ENCODE measurements around the gene PADI3.

Gene PADI3

DNA sequence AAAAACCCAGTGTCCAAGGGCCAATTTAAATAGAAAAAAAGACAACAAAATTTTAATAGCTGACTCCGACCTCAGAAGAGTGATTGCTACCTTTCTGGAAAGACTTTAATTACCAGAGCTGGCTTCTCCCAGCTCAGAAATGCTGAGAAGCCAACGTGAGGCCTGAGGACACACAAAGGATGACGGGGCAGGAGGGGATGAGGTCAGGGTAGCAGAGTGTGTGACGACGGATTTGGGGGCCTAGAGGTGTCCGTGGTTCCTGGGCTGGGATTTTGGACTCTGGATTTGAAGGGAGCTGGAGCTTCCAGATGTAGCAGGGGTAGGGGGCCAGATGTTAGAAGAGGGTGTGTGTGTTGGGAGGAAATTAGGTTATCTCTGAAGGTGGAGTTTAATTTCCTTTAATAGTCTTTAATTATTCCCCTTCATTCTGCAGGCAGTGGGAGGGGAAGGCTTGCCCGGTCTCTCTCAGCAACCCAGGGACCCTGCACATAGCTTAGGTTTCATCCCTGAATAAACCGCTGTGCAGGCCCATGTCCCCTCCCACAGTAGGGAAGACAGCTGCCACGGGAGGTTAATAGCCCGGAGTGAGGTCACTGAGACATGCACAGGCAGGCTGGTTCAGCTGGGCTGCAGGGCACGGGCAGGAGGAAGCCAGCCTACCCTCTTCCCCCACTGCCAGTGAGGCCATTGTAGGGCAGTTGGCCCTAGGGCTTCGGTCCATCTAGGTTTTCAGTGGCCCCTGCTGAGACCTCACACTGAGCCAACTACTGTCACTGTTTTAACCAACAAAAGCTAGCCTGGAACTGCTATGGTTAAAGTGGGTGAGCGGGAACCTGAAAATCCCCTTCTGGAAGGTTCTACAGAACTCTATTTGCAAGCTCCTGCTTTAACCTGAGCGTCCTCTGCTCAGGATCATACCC is 3.8 kb upstream of the PADI3 start:
- no peak for DNase-seq

DNA sequence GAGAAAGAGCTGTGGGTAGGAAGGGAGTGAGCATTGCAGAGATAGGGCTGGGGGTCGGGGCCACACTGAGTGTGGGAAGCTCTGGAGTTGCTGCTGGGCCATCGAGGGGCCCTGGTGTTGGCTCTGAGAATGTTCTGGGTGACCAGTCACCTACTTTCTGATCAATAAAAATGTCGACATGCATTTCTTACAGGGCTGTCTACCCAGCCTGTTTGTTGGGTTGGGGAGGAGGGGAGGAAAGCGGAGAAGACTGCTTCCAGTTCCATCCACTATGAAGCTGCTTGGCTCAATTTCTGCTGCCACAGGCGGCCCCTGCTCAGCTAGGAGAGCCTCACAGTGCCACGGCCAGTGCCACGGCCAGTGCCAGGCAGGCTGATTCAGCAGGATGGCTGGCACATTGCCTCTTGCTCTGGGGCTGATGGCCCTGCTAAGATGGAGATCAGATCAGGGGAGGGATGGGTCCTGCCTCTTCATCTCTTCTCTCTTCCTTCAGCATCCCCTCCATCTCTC is 3.0 kb upstream of the PADI3 start:
- no peak for DNase-seq

DNA sequence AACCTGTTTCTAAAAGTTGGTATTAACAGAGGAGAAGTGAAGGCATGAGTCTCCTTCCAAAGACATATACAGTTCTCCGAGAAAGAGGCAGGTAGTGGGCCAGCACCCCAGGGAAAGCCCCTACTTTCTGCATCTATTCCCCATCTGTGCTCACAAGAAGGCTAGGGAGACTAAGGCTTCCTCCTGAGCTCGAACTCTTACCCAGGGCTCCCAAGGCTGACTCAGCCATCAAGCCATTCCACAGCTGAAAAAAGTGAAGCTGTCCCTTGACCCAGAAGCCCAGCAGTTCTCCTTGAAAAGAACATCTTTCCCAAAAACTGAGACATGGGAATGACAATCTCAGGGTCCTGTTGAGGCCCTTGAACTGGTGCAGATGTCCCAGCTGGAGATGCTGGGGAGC is 1.9 kb upstream of the PADI3 start:
- no peak for DNase-seq

DNA sequence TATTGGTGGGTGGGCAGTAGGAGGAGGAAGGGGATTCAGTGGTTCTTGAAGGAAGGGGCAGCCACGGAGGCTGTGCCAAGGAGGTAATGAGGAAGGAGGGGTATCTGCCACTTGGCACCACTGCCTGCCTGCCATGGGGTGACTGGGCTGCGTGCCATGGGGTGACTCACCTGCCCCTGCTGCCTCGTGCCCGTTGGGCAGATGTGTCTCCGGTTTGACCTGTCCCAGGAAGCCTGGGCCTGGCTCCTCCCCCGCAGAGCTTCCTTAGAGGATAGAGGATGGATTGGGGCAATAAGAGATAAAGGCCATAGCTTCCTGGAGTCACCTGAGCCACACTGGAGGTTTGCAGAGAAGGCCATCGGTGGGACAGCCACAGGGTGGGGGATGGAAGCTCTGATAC is 1.7 kb downstream of the PADI3 start:
- no peak for DNase-seq

DNA sequence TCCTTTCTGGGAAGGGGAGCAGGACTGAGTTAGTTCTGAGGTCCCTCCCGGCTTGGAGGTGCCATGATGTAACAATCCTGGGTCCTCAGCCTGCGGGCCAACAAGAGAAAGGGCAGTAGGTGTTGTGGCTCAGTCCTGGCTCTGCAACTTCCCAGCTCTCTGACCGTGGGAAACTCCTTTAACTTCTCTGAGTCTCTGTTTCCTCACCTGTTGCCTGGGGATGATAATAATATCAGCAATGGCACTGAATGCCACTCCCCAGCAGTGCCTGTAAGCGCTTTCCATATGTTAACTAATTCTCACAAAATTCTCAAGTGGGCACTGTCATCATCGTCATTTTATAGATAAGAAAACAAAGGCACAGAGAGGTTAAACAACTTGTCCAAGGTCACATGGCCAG is 2.3 kb downstream of the PADI3 start:
- no peak for DNase-seq

DNA sequence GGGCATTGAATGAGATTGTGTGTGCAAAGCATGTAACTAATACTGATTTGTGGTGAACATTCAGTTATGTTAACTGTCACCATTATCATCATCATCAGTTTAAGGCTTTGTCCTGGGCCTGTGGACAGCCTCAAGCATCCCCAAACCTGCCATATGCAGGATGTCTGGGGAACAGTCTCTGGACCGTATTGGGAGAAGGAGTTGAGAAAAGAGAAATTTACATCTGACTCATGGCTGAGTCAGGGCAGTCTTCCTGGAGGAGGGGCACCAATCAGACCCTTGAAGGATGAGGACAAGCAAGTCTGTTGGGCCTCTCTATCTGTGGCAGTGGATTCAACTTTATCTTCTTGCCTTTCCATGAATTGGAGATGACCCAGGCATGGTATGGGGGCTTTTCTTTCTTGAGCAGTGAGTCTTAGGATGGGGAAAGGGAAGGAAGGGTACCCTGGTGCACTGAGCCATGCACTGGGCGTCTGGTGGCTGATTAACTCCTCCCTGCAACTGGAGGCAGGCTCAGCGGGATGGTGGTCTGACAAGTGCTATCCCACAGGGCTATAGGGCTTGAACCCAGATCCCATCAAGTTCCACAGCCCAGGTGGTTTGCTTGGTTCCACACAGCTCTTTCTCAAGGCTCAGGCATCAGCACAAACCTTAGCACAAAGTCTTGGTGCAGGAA is 2.9 kb downstream of the PADI3 start:
- no peak for DNase-seq

DNA sequence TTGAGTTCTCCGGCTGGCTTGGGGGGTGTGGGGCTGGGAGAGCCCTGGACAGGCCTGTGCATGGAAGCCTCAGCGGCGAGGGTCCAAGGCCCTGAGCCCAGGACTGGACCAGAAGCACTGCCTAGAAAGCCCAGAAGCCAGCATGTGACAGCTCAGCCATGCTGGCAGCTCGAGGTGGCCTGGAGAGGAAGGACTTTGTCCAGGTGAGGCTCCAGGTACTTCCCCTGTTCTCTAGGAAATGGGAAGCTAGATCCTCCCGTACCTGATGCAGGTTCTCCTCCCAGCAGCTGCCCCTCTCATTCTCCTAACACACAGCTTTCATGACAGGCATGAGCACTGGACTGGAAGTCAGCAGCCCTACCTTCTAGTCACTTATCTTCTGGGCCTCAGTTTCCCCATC is 6.4 kb downstream of the PADI3 start:
- no peak for DNase-seq

DNA sequence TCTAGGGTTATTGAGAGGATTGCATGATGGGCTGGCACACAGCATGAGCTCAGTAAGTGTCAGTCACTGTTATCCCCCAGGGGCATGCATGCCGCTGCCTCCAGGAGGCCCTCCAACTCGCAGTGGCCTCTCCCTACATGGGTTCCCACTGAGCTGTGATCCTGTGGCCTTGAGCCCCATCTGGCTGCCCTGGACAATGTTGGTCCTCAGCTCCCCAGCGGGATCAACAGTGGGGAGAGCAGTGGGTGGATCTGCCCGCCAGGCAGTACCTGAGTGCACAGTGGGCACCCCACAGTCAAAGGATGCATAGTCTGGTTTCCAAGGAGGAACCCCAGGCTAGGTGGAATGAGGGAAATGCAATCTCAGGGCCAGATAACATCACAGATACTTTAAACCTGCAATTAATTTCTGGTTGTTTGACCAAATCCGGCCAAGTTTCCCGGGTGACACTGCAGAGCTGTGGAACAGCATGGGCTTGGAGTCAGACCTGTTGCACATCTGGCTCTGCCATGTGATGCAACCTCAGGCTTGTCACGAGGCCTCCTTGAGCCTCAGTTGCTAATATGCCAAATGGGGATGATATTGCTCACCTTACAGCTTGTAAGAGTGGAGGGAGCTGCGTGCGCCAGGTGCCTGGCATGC is 9.3 kb downstream of the PADI3 start:
- DNase-seq = no peak

DNA sequence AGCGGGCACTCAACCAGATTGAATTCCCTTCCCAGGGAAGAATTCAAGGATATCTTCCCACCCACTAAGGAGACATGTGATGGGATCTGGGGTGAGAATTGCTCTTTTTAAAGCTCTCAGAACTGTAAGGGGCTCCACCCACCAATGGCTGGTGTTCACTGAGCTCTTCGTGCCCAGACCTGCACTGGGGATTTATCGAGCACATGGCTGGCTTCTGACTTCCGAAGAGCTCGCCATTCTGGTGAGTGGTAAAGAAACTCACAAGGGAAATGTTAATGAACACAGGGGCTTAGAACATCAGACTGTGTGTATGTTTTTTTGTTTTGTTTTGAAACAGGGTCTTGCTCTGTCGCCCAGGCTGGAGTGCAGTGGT is 9.8 kb downstream of the PADI3 start:
- DNase-seq = no peak

DNA sequence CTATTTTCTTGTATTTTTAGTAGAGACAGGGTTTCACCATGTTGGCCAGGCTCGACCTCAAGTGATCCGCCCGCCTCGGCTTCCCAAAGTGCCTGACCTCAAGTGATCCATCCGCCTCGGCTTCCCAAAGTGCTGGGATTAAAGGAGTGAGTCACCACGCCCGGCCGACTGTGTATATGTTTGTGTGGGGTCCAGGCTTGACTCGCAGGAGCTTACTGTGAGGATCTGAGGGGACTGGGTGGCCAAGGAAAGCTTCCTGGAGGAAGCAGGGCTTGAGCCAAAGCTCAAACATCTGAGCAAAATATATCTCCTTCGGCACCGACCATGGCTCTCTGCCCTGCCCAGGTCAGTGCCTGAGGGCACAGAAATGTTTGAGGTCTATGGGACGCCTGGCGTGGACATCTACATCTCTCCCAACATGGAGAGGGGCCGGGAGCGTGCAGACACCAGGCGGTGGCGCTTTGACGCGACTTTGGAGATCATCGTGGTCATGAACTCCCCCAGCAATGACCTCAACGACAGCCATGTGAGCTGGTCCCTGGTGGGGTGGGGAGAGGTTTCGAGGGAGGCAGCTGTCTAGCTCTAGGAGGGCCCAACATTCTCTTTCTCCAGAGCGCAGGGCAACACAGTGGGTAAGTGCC is 10.5 kb downstream of the PADI3 start:
- no peak for DNase-seq

DNA sequence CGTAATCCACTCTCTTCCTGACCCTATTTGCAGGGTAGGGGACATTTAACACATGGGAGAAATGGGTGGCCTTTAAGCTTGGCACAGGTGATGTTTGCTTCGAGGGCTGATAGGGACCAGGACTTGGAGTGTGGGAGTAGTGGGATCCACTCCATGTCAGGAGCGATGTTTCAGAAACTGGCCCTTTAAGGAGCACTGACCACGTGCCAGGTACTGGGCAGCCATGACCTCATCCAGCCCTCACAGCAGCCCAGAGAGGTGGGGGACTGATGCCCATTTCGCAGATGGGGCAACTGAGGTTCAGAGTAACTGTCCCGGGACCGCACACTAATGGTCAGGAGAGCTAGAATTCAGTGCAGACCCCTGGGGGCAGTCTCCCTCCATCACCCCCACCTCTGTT is 11.4 kb downstream of the PADI3 start:
- no peak for DNase-seq

DNA sequence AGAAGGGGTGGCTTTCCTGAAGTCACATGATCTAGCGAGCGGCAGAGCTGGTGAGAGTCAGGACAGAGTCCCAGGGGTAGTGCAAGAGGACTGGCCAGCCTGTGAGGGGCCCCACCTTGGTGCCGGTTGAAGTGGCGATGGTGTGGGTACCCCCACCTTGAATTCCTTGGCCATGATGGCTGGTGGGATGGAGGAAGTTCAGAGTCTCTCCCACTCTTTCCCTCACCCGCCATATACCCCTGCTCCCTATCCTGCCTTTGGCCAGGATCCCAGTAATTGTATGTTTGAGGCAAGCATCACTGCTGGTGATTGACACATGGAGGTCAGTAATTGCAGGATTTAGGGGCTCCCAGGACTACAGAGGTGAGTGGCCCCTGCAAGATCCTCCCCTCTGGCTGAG is 11.8 kb downstream of the PADI3 start:
- DNase-seq = no peak

DNA sequence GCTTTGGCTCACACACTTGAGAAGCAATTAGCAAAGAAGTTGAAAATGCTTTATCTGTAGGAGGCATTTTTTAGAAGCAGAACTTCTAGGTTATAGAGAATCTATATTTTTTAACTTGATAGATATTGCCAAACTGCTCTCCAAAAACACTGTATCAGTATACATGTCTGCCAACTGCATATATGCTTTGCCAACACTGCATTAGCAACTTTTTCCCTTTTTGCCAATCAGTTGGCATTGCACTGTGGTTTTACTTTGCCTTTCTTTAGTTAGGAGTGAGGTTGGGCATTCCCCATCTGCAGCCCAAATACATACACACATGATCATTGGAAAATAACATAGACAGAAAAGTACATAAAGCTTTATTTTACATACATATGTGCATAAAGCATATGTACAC is 15.0 kb downstream of the PADI3 start:
- no peak for DNase-seq

DNA sequence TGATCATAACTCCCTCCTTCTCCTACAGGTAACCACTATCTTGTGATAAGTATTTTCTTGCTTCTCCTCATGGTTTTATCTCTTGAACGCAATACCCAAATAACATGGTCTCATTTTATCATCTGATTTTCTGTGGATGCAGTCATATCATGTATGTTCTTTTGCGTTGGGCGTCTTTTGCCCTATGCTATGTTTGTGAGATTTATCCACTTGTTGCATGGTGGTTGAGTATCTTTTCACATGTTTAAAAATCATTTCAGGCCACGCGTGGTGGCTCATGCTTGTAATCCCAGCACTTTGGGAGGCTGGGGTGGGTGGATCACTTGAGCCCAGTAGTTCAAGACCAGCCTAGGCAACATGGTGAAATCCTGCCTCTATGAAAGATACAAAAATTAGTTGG is 15.6 kb downstream of the PADI3 start:
- DNase-seq = no peak

DNA sequence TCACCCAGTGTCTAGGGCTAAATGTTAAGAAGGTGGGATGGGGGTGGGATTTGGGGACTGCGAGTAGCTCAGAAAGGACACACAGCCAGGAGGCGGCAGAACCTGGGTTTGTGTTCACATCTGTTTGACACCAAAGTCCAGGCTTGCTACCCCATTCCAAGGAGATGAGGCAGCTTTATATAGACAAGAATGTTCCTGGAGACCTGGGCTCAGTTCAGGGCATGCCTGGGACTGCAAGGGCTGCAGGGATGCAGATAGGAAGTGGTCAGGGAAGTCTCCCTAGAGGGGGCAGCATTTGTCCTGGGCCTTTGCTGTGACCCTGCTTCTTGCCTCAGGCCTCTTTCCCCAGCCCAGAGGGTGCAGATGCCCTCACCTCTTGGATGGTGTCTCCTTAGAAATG is 16.3 kb downstream of the PADI3 start:
- no peak for DNase-seq

DNA sequence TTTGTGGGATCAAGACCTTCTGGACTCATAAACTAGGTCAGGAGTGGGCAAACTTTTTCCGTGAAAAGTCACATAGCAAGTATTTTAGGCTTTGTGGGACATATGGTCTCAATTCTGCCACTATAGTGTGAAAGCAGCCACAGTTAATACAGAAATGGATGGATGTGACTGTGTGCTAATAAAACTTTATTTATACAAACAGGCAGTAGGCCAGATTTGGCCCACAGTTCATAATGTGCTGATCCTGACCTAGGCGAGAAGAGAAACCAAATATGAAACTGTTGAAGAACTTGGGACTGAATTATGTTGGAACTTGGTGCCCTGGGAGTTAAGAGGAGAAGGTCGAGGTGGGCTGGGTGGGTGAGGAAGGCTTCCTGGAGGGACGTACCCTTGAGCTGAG is 17.1 kb downstream of the PADI3 start:
- no peak for DNase-seq

DNA sequence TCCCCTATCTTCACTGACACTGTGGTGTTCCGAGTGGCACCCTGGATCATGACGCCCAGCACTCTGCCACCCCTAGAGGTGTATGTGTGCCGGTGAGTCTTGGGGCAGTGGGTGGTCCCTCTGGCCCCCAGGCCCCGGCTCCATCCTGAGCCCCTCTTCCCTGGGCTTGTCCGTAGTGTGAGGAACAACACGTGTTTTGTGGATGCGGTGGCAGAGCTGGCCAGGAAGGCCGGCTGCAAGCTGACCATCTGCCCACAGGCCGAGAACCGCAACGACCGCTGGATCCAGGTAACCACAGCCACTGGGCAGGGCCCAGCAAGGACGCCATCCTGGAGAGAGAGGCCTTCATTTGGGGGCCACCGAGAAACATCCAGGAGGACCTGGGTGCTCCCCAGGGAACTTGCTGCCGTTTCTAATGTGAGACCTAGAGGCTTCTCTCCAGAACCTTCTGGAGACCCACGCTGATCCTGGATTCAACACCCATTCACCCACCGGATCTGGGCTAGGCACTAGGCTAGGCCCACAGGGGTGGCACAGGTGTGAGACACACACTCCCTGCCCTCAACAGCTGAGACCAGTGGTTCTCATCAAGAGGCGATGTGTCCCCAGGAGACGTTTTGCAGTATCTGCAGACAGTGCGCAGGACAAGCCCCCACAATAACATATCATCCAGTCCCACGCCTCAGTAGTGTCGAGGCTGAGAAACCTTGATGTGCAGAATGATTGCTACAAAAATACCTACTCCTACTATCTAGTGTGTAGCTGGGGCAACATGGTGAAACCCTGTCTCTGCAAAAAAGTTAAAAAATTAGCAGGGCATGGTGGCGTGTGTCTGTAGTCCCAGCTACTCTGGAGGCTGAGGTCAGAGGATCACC is 22.2 kb downstream of the PADI3 start:
- DNase-seq = no peak

DNA sequence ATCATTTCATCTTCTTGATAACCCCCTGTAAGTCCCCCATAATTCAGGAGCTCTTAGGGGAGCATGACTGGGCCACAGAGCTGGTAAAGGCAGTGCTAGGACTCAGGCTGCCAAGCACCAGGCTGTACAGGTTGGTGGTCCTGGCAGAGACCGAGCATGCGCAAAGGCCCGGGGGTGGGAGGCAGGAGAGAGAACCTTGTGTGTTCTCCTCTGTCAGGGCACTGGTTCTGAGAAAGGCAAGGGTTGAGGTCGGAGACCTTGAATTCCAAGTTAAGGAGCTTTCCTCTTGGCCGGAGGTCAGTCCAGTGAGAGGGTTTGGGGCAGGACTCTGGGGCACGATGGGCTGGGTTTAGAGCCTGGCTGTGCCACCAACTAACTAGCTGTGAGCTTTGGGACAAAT is 23.2 kb downstream of the PADI3 start:
- no peak for DNase-seq

DNA sequence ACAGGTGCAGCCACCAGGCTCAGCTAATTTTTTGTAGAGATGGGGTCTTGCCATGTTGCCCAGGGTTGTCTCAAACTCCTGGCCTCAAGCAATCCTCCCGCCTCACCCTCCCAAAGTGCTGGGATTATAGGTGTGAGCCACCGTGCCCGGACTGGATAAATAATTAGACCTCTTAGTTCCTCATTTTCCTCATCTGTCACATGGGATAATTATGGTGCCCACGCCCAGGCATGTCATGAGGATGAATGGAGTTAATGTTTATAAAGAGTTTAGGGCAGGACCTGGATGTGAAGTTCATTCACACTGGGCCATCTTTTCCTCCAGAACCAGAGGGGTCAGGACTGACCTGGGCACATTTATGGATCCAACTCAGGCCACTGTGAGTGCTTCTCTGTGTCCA is 23.7 kb downstream of the PADI3 start:
- DNase-seq = no peak

DNA sequence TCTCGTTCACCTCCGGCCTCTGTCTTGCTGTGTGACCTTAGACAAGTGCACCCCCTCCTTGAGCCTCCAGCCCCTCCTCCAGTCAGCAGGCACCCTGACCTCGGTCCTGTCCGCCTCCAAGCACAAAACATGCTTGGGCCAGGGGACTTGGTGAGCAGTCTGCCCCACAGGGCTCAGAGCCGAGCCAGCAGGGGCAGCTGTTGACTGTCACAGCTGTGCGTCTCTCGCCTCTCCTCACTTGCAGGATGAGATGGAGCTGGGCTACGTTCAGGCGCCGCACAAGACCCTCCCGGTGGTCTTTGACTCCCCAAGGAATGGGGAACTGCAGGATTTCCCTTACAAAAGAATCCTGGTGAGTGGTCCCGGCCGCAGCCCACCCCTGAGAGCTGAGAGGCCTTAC is 24.2 kb downstream of the PADI3 start:
- no peak for DNase-seq

DNA sequence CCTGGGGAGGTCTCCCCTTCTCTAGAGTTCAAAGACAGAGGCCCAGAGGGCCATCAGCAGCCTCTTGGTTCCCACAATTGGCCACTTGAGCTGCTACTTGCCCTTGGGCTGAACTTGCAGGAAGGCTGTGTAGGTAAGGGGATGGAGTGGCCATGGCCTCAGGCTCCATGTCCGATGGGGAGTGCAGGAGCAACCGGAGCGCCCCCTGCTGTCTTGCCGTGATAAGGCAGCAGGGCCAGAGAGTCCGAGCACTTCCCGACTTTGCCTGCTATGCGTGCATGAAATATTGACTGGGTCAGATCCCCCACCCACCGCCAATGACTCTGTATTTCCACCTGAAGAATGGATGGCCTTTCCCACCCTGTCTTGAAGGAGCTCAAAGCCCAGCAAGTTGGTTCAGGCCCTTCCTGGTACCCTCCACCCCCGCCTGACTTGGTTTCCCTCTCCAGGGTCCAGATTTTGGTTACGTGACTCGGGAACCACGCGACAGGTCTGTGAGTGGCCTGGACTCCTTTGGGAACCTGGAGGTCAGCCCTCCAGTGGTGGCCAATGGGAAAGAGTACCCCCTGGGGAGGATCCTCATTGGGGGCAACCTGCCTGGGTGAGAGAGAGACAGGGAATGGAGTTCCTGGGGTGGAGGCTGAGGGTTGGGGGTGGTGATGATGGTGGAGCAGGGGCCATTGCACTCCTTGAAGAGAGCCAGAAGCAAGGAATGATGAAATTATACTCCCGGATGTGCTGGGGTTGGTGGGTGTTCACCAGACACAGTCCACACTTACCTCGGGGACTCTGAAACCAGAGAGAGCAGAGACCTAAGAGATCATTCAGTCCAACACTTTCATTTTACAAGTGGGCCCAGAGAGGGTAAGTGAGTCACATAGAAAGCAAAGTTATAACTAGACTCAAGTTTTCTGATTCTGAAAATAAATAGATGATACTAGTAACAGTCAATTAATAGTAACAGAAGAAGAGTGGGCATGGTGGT is 25.6 kb downstream of the PADI3 start:
- peak in 1 of 5 experiments; percentile 7 for DNase-seq

All from T-helper 2 cell (primary cell).